GM19351 (cell line): Measurements from ENCODE around the gene DHX8.

Experiments used
- ATAC-seq: cut with Tn5 transposase; IDR thresholded peaks from one replicate; pipeline ENCODE4 v1.9.1; 2021; ENCODE audit warnings: mild to moderate bottlenecking, moderate library complexity; ENCODE audit not compliant: unreplicated experiment

DHX8 gene

DNA sequence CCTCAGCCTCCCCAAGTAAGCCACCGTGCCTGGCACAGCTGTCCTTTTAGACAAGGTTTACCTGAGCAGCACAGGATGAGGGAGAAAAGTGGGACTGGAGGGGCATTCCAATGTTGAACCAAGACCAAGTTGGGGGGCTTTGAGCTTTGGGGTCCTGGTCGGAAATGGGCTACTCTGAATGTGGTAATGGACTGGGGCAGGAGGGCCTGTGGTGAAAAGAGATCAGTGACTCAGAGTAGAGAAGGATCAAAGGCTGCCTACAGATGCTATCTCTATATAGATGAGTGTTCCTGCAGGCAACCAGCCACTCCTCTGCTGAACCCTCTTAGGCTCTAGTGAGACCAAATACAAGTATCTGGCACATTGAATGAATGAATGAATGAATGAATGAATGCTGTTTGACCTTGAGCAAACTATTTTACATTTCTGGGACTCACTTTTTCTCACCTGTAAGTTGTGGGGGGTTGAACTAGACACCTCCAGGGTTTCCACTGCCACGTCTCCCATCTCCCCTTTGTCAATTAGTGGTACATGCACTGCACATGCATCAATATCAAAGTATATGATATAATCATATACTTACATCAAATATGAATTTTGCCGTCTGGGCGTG lies 88.7 kb downstream of the DHX8 start:
- ATAC-seq, result no peak

DNA sequence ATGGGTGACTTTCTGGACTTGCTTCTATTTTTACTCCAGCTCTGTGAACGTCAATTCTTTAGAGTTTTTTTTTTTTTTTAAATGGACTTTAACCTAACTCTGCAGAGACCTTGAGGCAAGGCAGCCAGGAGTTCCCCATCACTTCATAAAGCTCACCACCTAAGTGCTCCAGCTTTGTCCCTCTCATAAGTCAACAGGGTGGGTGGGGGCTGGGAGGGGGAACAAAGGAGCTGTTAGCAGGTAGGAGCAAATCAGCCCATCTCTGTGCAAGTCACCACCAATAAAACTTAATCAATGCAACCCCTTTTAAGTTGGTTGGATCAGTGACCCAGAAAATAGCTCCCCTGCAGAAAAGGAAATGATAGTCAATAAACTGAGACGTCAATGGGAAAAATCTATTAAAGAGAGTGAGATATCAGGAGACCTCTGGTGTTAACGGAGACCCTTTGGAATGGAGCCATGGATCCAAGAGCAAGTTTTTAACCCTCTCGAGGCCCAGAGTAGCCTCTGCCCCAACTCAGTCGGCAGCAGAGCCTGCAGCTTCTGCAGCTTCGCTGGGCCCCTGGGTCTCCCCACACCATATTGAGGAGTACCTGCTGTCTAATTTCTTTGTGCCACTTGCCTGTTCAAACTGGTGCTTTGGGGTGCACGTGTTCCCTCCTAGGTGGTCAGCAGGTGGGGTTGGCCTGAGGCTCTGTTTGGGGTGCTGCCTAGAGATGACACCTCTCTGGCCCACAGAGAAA lies 90.0 kb downstream of the DHX8 start:
- no peak for ATAC-seq

GRCh38 chr17:43574348-43574747 lies 90.6 kb downstream of the DHX8 start:
- ATAC-seq, result no peak

GRCh38 chr17:43574896-43575525 lies 91.2 kb downstream of the DHX8 start:
- no peak for ATAC-seq
